HCEC 1CT (cell line): Measurements from ENCODE around the gene CLCC1.
"Not testable (repeated sequence)": the region's sequence is repeated elsewhere in the genome, so short reads cannot be mapped to it uniquely, and the experiment has no call there.

Experiments used
- DNase-seq: peaks from one replicate; pipeline ENCODE4 v3.0.0-alpha.2; 2017

Gene CLCC1, protein sequence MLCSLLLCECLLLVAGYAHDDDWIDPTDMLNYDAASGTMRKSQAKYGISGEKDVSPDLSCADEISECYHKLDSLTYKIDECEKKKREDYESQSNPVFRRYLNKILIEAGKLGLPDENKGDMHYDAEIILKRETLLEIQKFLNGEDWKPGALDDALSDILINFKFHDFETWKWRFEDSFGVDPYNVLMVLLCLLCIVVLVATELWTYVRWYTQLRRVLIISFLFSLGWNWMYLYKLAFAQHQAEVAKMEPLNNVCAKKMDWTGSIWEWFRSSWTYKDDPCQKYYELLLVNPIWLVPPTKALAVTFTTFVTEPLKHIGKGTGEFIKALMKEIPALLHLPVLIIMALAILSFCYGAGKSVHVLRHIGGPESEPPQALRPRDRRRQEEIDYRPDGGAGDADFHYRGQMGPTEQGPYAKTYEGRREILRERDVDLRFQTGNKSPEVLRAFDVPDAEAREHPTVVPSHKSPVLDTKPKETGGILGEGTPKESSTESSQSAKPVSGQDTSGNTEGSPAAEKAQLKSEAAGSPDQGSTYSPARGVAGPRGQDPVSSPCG

DNA sequence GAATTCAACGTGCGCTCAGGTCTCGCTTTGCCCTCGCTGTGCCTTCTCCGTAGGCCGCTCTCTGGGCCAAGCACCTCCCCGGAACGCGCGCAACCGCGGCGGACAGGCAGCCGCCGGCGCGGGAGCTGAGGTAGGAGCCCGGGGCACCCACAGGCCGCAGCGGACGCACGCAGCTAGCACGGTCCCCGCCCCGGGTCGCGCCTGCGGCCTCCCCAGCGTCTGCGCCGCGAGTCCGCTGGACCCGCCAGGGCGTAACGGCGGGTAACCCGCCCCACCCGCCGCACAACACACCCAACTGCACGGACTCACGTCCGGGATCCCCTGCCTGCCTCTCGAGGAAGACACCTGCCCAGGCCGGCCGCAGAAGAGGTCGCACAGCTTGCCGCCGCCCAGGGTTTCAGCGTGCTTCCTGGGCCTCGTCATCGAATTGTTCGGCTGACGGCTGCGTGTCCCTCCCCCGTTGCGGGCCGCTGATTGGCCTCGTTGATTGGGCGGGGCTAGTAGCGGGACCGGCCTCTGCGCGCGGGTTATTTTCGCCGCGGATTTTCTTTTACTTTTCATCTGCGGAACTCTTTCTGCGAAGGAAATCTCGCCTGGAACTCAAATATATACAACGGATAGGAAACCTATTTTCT, at the start of gene CLCC1:
CLCC1 (minus strand) TSS at position 433 of the 635 bp plus-strand sequence. CDS start 13,047 bp downstream, outside the sequence.
- peak; percentile 92 for DNase-seq

DNA sequence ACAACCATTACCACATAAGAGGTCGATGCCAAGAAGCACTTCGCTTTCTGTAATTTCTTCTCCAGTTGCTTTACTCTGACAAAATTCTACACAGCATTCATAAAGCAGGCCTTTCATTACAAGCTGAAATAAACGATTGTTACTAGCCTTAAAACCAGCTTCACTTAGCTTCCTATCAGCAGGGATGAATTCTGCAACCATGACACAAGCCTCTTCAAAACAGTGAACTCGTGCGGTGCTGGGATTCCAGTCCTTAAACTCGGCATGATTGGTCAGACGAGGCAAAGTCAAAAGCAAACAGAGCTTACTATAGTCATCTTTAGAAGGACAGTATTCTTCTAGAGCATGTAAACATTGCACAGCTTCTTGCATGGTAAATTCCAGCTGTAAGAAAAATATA, 48.1 kb upstream of the CLCC1 start:
- no peak for DNase-seq

DNA sequence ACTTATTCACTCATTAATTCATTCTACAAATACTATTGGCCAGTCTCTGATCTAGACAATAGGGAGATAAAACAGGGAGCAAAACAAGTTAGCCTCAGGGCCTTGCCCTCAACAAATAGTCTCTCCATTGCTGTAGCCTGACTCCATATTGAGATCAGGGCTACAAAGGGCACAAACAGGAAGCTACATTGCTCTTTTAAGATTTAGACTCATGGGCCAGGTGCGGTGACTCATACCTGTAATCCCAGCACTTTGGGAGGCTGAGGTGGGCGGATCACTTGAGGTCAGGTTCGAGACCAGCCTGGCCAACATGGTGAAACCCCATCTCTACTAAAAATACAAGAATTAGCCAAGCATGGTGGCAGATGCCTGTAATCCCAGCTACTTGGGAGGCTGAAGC, 33.3 kb upstream of the CLCC1 start:
- not testable (repeated sequence) for DNase-seq

DNA sequence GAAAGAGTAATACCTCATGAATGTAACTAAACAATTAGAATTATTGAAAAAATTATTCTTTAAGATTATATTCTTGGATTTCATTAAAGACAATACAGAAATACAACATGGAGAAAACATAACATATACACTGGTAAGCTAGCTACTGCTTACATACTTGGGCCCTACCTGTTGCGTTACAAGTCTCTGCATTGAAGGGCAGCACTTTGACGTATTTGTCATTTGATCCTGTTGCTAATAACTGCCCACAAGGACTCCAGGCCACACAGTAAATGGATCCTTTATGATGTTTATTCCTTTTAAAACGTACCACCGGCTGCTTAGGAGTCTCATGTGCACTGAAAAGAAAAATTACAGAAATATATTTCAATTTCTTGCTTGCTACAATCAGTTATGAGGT, 19.8 kb upstream of the CLCC1 start:
- no peak for DNase-seq

DNA sequence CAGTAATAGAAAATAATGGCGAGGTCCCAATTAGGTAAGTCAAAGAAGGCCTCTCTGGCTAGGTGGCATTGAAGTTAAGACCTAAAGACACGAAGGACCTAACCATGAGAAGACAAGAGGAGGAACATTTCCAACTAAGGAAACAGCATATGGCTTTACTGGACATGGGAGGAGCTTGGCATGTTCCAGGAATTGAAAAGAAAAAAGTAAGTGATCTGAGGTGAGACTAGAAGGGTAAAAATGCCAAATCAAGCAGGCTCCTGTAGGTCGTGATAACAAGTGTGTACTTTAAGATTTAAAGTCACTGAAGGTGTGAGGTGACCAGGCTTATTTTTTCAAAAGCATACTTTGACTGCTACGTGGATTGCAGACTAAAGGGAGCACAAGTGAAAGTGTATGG, 13.4 kb upstream of the CLCC1 start:
- no peak for DNase-seq

DNA sequence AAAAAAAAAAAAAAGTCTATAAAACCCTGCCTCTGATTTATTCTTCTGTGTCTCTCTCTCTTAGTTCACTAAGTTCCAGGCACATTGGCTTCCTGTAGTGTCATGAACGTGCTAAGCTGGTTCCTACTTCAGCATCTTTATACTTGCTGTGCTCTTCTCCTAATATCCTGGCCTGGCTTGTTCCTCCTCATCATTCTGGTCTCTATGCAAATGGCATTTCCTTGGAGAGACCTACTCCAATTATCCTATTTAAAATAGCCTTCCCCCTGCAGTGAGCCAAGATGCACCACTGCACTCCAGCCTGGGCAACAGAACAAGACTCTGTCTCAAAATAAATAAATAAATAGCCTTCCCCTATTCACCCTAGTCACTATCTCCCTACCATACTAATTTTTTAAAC, 9.7 kb upstream of the CLCC1 start:
- DNase-seq = no peak

DNA sequence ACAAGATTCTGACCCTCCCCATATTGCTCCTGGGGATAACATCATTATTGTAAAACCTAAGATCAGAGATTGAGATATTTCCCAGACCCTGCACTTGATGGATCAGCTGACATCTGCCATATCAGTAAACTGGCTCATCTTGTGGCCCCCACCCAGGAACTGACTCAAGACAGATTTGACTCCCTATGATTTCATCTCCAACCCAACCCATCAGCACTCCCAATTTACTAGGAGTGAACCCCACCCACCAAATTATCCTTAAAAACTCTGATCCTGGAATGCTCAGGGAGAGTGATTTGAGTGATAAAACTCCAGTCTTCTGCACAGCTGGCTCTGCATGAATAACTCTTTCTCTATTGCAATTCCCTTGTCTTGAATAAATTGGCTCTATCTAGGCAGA, 6.1 kb upstream of the CLCC1 start:
- no peak for DNase-seq

DNA sequence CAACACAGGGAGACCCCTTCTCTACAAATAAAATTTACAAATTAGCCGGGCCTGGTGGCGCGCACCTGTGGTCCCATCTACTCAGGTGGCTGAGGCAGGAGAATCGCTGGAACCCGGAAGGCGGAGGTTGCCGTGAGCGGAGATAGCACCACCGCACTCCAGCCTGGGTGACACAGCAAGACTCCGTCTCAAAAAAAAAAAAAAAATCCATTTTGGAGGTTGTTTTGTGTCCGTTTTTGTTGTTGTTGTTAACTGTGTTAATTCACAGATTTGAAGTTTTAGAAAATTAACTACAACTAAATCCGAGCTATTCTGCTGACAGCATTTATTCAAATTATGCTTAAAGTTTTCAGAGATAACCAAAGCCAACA, 618 bp downstream of the CLCC1 start:
- DNase-seq = no peak

DNA sequence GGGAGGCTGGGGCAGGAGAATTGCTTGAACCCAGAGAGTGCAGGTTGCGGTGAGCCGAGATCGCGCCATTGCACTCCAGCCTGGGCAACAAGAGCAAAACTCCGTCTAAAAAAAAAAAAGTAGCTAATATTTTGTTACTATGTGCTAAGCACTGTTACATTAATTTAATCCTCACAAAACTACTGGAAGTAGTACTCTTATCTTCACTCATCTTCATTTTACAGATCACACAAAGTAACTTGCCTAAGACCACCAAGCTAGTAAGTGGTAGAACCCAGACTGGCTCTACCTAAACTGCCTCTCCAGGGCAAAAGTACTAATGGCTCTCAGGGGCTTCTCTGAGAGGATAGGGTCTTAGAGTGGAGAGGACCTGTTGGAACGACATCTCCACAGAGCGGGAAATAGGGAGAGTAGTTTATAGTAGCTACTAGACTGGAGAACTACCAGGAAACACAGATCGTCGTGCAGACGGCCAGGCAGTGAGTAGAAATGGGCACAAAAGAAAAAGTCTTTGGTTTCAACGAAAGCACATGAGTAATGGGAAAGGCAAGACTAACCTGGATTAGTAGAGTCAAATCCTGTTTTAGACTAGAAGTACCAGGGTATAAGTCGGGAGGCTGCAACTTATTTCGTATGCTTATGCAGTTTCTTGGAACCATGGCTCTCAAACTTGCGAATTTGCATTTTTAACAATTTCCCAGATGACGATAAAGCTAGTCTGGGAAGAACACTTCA, 1.4 kb downstream of the CLCC1 start:
- no peak for DNase-seq

DNA sequence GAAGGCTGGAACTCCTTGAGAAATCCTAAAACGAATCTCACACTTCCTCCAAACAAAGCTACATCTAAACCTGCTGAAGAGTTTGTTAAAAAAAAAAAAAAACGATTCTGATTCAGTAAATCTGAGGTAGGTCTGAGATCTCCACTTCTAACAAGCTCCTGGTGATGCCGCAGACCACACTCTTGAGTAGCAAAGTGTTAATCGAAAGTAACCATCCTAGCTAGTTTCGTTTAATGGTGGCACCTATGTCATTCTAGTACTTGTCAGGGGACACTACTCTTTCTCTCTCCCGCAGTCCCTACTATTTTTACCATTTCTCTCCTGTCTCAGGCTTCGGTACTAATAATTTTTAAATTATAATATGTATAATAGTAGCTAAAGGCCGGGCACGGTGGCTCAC, 2.1 kb downstream of the CLCC1 start:
- DNase-seq = no peak

DNA sequence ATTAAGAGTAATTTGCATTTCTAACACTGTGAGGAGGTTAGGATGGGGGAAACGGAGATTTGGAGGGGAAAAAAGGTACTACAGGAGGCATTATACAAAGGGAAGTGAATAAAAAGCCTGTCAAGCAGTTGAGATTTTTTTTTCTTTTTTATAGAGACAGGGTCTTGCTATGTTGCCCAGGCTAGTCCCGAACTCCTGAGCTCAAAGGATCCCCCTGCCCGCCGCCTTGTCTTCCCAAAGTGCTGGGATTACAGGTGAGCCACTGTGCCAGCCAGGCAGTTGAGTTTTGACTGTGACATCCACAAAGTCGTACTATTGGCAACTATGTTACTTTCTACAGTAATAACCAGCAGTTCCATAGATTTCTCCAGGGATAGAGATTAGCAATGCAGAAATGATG, 2.6 kb downstream of the CLCC1 start:
- DNase-seq = no peak

DNA sequence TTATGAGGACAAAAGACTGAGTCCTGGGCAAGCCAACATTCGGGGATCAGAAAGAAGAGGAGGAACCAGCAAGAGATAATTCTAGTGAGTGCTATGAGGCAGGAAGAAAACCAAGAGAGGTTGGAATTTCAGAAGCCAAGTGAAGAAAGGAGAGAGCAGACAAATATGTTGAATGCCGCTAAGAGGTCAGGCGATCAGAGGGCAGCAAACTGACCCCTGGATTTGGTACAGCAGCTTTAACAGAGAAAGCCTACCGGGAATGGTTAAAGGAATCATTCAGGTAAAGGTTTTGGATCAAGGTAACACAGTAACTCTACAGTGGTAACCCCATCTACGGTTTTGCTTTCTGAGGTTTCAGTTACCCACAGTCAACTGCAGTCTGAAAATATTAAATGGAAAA, 5.4 kb downstream of the CLCC1 start:
- DNase-seq = no peak

DNA sequence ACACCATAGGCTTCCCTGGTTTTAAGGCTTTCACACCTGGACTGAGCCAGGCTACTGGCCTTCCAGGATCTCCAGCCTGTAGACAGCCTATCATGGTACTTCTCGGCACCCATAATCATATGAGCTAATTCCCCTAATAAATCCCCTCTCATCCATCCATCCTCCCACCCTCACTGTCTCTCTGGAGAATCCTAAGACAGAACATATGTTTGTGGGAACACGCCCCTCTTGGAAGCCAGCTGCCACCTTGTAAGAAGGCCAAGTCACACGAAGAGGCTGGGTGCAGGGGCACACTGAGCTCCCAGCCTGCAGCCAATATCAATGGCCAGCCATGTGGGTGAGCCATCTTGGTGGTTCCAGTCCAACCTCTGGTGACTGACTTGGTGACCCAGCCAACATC, 7.4 kb downstream of the CLCC1 start:
- no peak for DNase-seq

DNA sequence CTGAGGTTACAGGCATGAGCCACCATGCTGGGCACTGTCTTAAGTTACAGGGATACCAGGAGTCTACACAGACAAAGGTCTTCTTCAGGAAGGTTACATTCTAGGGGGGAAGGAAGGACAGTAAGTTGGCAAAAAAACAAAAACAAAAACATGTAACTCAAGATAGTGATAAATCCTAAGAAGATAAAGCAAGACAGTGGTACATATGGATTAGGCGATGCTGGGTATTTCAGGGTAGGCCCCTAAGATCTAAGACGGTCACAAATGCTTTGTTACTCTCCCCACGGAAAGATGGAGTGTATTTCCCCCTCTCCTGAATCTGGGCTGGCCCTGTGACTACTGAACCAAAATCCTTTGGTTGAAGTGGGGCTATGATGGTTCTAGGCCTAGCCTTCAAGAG, 8.2 kb downstream of the CLCC1 start:
- DNase-seq = no peak

DNA sequence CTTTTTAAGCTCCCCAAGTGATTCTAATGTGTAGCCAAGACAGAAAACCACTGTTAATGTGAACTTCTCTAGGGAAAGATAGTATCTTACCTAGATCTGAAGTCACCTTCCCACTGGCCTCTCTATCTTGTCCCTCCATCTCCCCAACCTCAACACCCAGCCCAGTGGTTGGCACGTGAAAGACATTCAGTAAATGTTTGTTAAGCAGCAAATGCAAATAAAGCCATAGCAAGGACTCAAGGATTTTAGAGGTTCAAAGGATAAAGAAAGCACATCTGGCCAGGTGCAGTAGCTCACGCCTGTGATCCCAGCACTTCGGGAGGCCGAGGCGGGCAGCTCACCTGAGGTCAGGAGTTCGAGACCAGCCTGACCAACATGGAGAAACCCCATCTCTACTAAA, 9.8 kb downstream of the CLCC1 start:
- DNase-seq = no peak

DNA sequence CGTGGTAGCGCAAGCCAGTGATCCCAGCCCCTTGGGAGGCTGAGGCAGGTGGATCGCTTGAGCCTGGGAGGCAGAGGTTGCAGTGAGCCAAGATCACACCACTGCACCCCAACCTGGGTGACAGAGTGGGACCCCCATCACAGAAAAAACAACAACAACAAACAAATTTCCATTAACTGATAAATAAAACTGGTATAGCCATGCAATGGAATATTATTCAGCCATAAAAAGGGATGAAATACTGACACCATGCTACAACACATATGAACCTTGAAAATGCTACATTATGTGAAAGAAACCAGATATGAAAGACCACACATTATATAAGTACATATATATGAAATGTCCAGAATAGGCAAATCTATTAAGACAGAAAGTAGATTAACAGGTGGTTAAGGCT, 12.0 kb downstream of the CLCC1 start:
- no peak for DNase-seq

DNA sequence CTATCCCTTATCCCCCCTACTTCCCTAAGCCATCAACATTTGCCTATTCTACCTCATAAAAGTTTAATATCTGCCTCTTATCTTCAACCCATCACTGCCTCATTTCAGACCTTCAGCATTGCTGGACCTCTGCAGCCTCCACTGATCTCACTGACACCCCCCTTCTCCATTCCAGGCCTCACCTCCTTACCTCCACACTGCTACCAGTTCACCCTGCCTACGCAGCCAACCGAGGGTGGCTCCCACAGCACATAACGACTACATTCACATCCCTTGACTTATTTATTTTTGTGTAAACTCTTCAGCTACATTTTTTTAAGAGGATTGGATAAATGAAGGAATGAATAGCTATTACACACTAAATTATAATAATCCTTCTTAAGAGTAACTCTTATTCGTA, 14.2 kb downstream of the CLCC1 start:
- DNase-seq = no peak

DNA sequence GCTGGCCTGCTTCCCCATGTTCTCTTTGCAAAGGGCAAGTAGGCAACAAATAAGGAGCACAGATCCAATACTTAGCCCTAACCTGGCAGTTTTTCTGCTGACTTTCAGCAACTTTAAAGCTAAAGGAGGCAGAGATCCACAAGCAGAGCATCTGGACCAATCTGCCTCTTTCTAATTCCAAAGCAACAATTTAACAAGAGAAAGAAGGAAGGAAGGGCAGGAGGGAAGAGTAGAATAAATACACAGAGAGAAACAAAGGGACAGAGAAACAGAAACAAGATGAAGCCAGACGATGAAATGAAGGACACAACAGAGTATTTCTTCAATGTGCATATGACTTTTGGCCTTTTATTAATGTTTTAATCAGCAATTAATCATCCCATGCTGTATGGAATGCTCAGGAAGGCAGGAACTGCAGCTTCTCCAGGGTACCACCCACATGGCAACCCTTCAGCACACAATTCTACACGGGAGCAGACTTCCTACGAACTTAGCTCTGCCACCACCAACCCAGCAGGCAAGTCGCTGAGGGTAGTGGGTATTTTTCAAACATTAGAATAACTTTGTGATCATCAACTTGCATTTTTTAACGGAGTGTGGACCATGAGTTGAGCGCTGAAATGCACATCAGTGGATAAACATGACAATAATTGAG, 15.3 kb downstream of the CLCC1 start:
- no peak for DNase-seq

DNA sequence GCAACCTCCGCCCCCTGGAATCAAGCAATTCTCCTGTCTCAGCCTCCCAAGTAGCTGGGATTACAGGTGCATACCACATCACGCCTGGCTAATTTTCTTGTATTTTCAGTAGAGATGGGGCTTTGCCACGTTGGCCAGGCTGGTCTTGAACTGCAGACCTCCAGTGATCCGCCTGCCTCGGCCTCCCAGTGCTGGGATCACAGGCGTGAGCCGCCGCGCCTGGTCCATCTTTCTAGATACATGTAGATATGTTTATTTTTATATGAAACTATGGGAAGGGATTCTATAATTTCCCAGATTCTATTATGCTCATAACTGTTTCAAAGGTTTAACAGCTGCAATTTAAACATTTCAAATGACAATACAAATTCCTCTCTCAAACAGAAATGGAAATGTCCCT, 27.1 kb downstream of the CLCC1 start:
- no peak for DNase-seq

DNA sequence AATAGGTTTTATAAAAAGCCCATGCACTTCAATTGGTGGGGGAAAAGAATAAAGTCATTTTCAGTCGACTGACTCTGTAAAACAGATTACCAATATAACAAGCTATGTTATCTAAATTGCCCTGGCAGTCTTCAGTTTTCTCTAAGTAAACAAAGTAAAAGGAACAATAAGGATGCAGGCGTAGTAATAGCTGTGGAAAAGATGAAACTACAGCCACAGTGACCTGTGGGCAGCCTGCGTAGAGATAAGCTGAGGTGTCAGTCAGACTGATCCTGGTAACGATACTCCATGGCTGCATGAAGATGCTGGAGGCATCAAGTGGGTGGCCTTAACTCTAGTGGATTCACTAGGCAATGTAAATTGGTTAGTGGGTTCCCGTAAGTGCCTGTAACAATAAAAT, 29.3 kb downstream of the CLCC1 start:
- no peak for DNase-seq

DNA sequence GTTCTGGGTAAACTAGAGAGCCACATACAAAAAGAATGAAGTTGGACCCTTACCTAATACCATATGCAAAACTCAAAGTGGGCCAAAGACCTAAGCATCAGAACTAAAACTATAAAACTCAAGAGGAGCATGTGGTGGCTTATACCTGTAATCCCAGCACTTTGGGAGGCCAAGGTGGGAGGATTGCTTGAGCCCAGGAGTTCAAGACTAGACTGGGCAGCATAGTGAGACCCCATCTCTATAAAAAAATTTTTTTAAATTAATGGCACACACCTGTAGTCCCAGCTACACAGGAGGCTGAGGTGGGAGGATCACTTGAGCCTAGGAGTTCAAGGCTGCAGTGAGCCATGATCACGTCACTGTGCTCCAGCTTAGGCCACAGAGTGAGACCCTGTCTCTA, 35.7 kb downstream of the CLCC1 start:
- DNase-seq = not testable (repeated sequence)

DNA sequence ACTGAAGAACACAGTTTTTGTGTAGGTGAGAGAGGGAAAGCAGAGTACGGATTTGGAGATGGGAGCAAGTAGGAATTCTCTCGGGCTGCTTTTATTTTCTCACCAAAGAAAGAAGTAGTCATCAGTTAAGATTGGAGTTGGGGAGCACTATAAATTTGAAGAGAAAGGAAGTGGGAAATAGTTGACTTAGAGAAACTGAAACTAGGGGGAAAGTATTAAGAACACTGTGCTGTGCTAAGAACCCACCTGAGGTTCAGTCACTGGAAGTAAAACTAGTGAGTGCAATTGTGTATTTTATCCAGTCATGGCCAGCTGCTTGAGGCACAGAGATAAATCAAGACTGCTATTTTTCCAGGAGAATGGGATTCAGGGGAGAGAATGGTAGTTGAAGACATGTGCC, 37.4 kb downstream of the CLCC1 start:
- no peak for DNase-seq

DNA sequence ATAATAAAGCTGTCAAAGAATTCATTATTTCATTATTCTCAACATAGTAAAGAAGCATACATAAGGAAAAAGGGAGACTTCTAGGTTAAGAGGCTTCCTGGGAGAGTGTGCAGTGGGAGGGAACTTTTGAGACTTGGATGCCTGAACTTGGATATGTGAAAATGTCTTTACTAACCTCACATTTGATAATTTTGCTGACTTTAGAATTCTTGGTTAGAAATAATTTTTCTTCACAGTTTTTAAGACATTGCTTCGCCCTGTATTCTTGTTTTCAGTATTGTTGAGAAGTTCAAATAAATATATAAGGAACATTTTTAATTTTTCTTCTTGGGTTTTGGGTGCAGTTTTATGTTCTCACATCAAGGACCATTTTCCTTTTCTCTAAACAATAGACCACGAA, 46.5 kb downstream of the CLCC1 start:
- no peak for DNase-seq
